Measurements from ENCODE around the gene DPH2.

GRCh38 chr1:43963006-43963405, 6.8 kb upstream of the DPH2 start:
- TF ChIP-seq POLR2AphosphoS5 (IDR thresholded peaks at IDR 0.05; ENCODE audit: borderline replicate concordance, low read depth, low read length): no peak
- no peak for TF ChIP-seq EZH2 (IDR thresholded peaks at IDR 0.05)
- TF ChIP-seq FOXP2 (optimal IDR thresholded peaks at IDR 0.05; ENCODE audit: control extremely low read depth, extremely low read length, insufficient read depth): no peak
